RWPE2 (cell line): ENCODE measurements around the gene UBE2L3.

Experiments
- ATAC-seq: fragments of 200-7000 bp; cut with Tn5 transposase; 3 replicates; pipeline ENCODE4 v1.9.1; 2021; ENCODE audit warnings: low read depth
- DNase-seq: peaks from one replicate; pipeline ENCODE4 v3.0.0-alpha.2; 2020; ENCODE audit warnings: low spot score
- H3K27ac ChIP-seq: fragments of 450-650 bp; 2 replicates; pipeline ENCODE4 v1.5.1; 2017; ENCODE audit warnings: mild to moderate bottlenecking; ENCODE audit not compliant: poor library complexity, severe bottlenecking
- H3K27me3 ChIP-seq: fragments of 250-450 bp; sonication (Bioruptor Pico); 2 replicates; pipeline ENCODE4 v1.5.1; 2021; ENCODE audit warnings: mild to moderate bottlenecking, moderate library complexity; ENCODE audit not compliant: insufficient read depth, poor library complexity, severe bottlenecking
- H3K36me3 ChIP-seq: fragments of 250-450 bp; sonication (Bioruptor Pico); 2 replicates; pipeline ENCODE4 v1.5.1; 2020; ENCODE audit warnings: low read depth, mild to moderate bottlenecking, moderate library complexity
- H3K4me1 ChIP-seq: fragments of 250-450 bp; sonication (Bioruptor Pico); 2 replicates; pipeline ENCODE4 v1.5.1; 2021; ENCODE audit warnings: mild to moderate bottlenecking, moderate library complexity; ENCODE audit not compliant: insufficient read depth, poor library complexity, severe bottlenecking
- H3K4me3 ChIP-seq: fragments of 250-450 bp; sonication (Bioruptor Pico); 2 replicates; pipeline ENCODE4 v1.5.1; 2021; ENCODE audit warnings: mild to moderate bottlenecking, moderate library complexity; ENCODE audit not compliant: severe bottlenecking
- H3K9me3 ChIP-seq: fragments of 250-450 bp; sonication (Bioruptor Pico); 2 replicates; pipeline ENCODE4 v1.5.1; 2021; ENCODE audit warnings: mild to moderate bottlenecking, moderate library complexity; ENCODE audit not compliant: severe bottlenecking
- TF ChIP-seq, protein P1 (sequence below): fragments of 450-650 bp; IDR thresholded peaks from one replicate; pipeline ENCODE4 v1.5.1; 2017; ENCODE audit warnings: mild to moderate bottlenecking, moderate library complexity; ENCODE audit not compliant: poor library complexity, severe bottlenecking

The UBE2L3 gene

DNA sequence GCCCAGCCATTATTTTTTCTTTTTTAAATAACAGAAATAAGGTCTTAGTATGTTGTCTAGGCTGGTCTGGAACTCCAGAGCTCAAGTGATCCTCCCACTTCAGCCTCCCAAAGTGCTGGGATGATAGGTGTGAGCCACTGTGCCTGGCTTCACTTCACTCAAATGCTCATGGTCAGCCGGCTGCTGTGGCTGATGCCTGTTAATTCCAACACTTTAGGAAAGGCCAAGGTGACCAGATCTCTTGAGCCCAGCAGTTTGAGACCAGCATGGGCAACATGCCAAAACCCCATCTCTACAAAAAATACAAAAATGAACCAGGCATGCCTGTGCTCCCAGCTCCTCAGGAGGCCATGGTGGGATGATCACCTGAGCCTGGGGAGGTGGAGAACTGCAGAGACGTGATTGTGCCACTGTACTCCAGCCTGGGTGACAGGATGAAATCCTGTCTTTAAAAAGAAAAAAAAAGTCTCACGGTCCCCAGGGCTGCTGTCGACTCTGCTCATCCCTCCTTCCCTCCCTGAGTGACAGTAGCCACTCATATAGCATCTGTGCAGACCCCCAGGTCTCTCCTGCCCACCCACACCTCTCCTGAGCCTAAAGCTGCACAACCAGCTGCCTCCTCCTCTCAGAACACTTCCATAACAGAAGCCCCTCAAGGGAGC, 58.7 kb downstream of the UBE2L3 start:
- Histone ChIP-seq H3K9me3 (peaks cover 3% of the 10 kb centered on the region), H3K36me3 (peaks cover 31% of the 10 kb centered on the region), H3K27me3 (no peaks in the 10 kb centered on the region), H3K4me1 (no peaks in the 10 kb centered on the region), H3K4me3 (no peak overlapping the region), H3K27ac (no peak overlapping the region)
- no peak for ATAC-seq
- DNase-seq: no peak
- TF ChIP-seq, protein P1, sequence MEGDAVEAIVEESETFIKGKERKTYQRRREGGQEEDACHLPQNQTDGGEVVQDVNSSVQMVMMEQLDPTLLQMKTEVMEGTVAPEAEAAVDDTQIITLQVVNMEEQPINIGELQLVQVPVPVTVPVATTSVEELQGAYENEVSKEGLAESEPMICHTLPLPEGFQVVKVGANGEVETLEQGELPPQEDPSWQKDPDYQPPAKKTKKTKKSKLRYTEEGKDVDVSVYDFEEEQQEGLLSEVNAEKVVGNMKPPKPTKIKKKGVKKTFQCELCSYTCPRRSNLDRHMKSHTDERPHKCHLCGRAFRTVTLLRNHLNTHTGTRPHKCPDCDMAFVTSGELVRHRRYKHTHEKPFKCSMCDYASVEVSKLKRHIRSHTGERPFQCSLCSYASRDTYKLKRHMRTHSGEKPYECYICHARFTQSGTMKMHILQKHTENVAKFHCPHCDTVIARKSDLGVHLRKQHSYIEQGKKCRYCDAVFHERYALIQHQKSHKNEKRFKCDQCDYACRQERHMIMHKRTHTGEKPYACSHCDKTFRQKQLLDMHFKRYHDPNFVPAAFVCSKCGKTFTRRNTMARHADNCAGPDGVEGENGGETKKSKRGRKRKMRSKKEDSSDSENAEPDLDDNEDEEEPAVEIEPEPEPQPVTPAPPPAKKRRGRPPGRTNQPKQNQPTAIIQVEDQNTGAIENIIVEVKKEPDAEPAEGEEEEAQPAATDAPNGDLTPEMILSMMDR: no peak

DNA sequence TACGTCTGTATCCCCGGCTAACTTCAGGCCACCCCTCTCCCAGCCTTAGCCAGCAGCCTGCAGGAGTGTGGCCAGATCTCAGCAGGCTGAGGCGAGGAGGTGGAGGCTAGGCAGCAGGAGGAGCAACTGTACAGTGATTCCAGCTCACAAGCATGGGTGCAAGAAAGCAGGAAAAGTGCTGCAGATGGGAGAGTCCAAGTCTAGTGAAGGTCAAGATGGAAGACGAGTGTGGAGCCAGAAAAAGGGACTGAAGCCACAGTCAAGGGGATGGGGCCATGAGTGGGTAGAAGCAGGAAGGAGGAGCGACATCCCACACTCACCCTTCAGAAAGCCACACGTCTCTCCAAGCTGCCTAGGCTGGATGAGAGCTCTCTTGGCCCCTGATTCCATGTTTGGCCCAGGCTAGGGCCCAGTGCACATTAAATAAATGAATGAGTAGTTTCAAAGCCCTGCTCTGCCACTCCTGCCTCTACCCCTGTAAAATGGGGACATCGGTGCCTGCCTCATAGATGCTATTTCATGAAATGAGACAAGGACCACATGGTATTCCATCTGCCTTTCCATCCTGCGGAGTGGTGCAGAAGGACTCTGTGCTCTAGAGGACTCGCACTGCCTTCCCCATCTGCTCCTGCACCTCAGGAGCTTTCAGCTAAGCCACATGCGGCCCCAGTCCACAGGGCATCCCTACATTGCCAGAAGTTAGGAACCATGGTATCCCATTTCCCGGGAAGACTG, 59.4 kb downstream of the UBE2L3 start:
- no peak overlapping the region for H3K4me3 ChIP-seq
- H3K36me3 ChIP-seq: peaks cover 28% of the 10 kb centered on the region
- TF ChIP-seq, protein P1: no peak
- no peaks in the 10 kb centered on the region for H3K27me3 ChIP-seq
- ATAC-seq: no peak
- H3K9me3 ChIP-seq: peaks cover 3% of the 10 kb centered on the region
- H3K27ac ChIP-seq: no peak overlapping the region
- no peak for DNase-seq
- H3K4me1 ChIP-seq: no peaks in the 10 kb centered on the region

DNA sequence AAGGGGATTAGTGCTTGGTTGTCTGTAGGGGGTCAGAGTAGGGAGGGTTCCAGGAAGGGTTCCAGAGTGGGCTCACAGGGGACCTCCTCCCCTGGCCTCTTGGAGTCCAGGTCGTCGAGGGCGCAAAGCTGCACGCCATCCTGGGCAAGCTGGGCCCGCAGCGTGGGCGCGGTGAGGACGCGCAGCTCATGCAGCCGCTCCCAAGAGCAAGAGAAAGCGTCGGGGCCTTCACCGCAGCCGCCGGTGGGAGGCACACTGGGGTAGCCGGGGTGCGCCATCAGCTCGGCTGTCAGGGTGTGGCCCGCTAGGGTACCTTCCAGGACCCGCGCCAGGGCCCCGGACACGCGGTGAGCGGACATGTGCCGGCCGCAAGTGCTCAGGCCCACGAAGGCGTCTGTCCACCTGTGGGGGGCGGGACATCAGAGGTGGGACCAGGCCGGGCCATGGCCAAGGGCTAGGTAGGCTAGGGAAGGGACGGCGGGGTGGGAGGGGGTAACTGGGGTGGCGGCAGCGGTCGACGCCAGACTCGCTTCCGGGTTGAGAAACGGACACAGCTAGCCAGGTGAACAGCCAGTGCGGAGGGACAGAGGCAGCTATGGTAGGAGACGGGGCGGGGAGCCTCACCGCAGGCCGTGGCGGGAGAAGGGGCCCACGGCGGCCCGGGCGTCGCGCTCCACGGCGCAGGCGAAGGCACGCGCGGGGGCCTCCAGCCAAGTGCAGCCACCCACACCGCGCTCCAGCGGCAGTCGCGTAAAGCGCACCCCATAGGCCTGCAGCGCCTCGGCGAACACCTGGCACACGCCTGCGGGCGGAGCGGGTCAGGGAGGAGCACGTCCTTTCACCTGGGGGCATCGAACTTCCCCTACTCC, 61.1 kb downstream of the UBE2L3 start:
- H3K36me3 ChIP-seq: peaks cover 19% of the 10 kb centered on the region
- H3K27ac ChIP-seq: peak overlapping the region; percentile 73
- TF ChIP-seq, protein P1: no peak
- peak overlapping the region; percentile 72 for H3K4me3 ChIP-seq
- peak; percentile 20; the same call in 2 of the 3 replicates for ATAC-seq
- DNase-seq: no peak
- H3K4me1 ChIP-seq: no peaks in the 10 kb centered on the region
- H3K9me3 ChIP-seq: no peaks in the 10 kb centered on the region
- no peaks in the 10 kb centered on the region for H3K27me3 ChIP-seq

DNA sequence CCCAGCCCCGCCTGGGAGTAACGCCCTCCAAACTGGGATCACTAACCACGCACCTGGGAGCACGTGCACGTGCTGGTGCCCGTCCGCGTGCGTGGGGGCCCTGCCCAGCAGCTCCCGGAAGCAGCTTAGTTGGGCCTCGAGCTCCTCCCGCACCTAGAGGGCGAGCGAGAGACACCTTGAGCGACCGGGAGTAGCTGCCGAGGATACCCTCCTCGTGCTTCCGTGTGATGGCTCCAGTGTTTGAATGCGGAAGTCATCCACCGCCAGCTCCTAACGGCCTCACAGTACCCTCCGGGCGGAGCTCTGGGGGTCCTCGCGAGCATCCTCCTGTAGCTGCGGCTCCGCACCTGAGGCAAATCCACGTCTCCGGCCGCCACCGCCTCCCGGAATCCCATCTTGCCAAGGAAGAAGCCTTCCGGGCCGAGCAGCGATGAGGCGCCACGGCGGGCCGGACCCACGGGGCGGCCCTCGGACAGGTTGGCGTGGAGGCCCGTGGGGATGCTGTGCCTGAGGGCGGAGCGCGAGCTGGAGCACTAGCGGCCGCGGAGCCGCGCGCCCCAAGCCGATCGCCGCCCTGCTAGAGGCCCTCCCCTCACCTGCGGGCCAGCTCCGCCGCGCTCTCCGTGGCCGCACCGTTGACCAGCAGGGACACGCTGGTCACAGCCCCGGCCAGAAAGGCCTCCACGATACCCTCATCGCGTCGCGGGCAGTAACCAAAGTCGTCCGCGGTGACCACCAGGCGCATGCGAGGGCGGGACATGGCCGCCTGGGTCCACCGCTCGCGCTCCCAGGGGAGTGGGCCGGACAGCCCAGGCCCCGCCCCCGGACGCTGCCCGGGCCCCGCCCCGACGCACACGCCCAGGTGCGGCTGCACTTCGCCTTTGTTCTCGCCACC, 62.0 kb downstream of the UBE2L3 start, which contains the start of gene YDJC:
TSS of gene YDJC (minus strand) at position 768 of the 895 bp plus-strand sequence. CDS start at position 760, 8 bp downstream.
- Histone ChIP-seq H3K4me1 (no peaks in the 10 kb centered on the region), H3K27ac (peak within 1 kb of the TSS; percentile 73), H3K9me3 (no peaks in the 10 kb centered on the region), H3K36me3 (peaks cover 16% of the 10 kb centered on the region), H3K27me3 (no peaks in the 10 kb centered on the region), H3K4me3 (peak within 1 kb of the TSS; percentile 72)
- ATAC-seq: peak; percentile 86
- peak; percentile 93 for DNase-seq
- TF ChIP-seq, protein P1: peak; percentile 64
